Measurements from ENCODE around the gene MUS81.

DNA sequence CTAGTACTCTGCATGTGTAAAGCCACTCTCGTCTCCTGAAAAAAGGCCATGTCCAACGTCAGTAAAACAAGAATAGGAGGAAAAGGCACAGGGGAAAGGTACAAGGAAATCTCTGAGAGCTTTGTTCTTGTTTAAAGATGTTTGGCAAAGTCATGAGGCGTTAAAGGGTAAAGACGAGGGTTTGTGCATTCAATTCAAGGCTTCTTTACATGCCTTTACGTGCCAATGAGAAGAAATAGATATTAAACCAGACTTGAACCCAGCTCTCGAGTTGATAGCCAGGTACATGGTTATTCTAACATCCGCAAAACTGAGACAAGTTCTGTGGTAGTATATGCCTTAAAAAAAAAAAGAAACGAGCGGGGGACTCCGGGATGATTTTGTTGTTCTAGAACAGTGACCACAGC is 1.5 kb upstream of the MUS81 start:
- no peak for TF ChIP-seq NCOA5 (CRISPR knock-in tag; IDR thresholded peaks at IDR 0.05)
- TF ChIP-seq, protein P1, sequence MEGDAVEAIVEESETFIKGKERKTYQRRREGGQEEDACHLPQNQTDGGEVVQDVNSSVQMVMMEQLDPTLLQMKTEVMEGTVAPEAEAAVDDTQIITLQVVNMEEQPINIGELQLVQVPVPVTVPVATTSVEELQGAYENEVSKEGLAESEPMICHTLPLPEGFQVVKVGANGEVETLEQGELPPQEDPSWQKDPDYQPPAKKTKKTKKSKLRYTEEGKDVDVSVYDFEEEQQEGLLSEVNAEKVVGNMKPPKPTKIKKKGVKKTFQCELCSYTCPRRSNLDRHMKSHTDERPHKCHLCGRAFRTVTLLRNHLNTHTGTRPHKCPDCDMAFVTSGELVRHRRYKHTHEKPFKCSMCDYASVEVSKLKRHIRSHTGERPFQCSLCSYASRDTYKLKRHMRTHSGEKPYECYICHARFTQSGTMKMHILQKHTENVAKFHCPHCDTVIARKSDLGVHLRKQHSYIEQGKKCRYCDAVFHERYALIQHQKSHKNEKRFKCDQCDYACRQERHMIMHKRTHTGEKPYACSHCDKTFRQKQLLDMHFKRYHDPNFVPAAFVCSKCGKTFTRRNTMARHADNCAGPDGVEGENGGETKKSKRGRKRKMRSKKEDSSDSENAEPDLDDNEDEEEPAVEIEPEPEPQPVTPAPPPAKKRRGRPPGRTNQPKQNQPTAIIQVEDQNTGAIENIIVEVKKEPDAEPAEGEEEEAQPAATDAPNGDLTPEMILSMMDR (CRISPR knock-in tag; IDR thresholded peaks at IDR 0.05) = no peak
- TF ChIP-seq RAD21 (CRISPR knock-in tag; IDR thresholded peaks at IDR 0.05) = no peak
- no peak for TF ChIP-seq KDM5B (CRISPR knock-in tag; IDR thresholded peaks at IDR 0.05; ENCODE audit: borderline replicate concordance)

Data from HepG2 (cell line).